ENCODE measurements around the gene MAST4.
"Not testable (repeated sequence)": the region's sequence is repeated elsewhere in the genome, so short reads cannot be mapped to it uniquely, and the experiment has no call there.

The MAST4 gene

DNA sequence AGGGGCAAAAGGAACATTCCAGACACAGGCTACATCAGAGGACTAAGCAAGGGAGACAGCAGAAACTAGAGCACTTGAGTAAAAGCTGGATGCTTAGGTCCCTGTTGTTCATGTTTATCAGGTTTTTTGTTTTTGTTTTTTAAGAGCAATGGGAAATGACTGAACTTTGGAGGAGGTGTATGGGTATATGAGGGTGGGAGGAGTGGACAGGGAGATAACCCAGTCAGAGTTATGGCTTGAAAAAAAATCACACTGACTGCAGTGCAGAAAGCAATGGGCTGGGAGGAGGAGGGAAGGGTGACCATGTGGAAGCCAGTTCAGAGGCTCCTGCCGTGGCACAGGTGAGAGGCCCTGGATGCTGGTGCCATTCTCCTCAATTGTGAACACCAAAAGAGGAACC lies 522.8 kb downstream of the MAST4 start:
- TF ChIP-seq, protein P1, sequence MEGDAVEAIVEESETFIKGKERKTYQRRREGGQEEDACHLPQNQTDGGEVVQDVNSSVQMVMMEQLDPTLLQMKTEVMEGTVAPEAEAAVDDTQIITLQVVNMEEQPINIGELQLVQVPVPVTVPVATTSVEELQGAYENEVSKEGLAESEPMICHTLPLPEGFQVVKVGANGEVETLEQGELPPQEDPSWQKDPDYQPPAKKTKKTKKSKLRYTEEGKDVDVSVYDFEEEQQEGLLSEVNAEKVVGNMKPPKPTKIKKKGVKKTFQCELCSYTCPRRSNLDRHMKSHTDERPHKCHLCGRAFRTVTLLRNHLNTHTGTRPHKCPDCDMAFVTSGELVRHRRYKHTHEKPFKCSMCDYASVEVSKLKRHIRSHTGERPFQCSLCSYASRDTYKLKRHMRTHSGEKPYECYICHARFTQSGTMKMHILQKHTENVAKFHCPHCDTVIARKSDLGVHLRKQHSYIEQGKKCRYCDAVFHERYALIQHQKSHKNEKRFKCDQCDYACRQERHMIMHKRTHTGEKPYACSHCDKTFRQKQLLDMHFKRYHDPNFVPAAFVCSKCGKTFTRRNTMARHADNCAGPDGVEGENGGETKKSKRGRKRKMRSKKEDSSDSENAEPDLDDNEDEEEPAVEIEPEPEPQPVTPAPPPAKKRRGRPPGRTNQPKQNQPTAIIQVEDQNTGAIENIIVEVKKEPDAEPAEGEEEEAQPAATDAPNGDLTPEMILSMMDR (IDR thresholded peaks at IDR 0.05; ENCODE audit: insufficient read depth, low read depth, low read length, missing control alignments) = no peak
- DNase-seq (ENCODE audit: low read depth) = no peak
- no peak overlapping the region for H3K4me3 ChIP-seq (ENCODE audit: low read length)

DNA sequence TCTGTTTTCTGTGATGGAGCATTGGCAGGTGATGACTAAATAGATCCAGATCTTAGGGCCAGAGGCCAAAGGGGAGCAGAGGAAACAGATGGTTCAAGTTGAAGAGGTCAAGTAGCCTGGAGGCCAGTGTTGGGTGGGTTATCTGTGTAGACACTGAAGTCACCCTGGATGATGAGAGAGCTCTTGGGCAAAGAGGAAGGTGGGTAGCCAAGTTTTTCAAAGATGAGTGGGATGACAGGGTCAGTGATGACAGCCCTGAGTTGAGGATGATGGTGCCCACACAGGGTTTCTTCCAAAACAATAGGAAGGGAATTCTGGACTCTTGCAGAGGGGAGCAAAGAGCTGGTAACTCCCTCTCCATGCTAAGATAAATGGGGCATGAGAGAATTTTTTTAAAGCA lies 523.8 kb downstream of the MAST4 start:
- TF ChIP-seq, protein P1 (IDR thresholded peaks at IDR 0.05; ENCODE audit: insufficient read depth, low read depth, low read length, missing control alignments) = no peak

DNA sequence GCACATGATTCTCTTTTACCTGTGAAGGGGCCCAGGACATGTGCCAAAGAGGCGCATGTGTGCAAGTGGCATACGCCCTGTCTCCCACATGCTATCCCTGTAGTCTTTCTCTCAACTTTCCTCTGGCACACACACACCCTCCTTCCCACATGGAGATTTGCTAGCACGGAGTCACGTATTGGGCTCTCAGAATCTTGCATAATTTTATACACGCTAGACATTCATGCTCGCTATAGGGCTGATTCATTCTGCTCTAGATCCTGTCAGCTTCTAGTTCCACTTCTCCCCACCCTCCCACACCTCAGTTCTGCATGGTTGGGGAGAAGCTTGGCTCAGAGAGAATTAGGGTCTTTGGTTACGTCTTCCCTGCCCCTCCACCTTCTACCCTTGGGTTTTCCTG lies 527.6 kb downstream of the MAST4 start:
- no peak overlapping the region for H3K4me3 ChIP-seq (ENCODE audit: low read length)

More for the DNA sequence above, 523.8 kb downstream of the MAST4 start:
- no peak overlapping the region for H3K4me3 ChIP-seq (ENCODE audit: low read length)
- DNase-seq (ENCODE audit: low read depth) = no peak

DNA sequence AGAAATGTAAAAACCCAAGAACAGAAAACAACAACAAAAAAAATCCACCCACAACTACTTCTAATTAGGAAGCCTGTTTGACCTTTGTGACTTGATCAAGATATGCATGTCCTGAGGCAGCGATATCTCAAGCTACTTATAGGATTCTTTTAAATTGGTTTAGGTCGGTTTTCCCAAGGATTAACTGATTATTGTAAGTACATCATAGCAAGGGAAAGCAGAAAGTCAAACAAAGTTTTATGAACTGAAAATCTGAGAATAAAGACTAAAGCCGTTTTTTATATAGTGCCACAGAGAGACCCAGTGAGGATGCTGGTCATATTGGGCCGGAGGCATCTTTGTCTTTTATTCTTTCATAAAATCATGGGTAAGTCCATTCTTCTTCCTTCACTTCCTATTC lies 528.4 kb downstream of the MAST4 start:
- TF ChIP-seq, protein P1 (IDR thresholded peaks at IDR 0.05; ENCODE audit: insufficient read depth, low read depth, low read length, missing control alignments) = no peak
- no peak overlapping the region for H3K4me3 ChIP-seq (ENCODE audit: low read length)
- DNase-seq (ENCODE audit: low read depth) = no peak

More for the DNA sequence above, 527.6 kb downstream of the MAST4 start:
- TF ChIP-seq, protein P1 (IDR thresholded peaks at IDR 0.05; ENCODE audit: insufficient read depth, low read depth, low read length, missing control alignments) = no peak
- DNase-seq (ENCODE audit: low read depth) = no peak

DNA sequence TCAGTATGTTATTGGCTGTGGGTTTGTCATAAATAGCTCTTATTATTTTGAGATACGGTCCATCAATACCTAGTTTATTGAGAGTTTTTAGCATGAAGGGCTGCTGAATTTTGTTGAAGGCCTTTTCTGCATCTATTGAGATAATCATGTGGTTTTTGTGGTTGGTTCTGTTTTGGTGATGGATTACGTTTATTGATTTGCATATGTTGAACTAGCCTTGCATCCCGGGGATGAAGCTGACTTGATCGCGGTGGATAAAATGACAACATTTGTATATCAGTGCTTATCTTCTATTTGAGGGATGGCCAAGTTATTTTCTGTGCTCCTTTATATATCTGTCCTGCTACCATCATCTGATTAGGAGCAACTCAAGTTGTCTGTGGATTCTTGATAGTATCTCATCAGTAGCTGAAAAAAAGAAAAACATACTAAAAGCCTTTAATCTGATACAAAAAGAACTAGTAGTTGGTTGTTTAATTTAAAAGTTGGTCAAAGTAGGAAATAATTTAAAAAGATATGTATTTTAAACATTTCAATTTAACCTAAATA lies 531.2 kb downstream of the MAST4 start:
- not testable (repeated sequence) for H3K4me3 ChIP-seq (ENCODE audit: low read length); DNase-seq (ENCODE audit: low read depth)

DNA sequence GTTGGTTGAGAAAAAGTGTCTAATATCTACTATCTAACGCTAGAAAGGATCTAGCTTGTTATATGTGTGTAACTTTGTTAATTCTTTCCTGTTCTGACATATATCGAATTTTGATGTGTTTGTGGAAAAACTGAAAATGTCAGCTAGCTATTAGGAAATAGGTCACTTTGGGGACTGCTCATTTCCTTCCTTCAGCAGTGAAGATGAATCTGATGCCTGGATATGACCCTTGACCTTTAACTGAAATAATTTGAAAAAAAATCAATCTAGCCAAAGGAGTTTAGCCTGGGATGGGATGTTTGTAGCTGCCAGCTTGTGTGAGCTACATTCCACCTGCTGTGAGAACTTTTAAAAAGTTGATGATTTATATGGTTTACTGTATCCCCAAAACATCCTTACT lies 533.6 kb downstream of the MAST4 start:
- TF ChIP-seq, protein P1 (IDR thresholded peaks at IDR 0.05; ENCODE audit: insufficient read depth, low read depth, low read length, missing control alignments) = no peak
- DNase-seq (ENCODE audit: low read depth) = no peak
- no peak overlapping the region for H3K4me3 ChIP-seq (ENCODE audit: low read length)

DNA sequence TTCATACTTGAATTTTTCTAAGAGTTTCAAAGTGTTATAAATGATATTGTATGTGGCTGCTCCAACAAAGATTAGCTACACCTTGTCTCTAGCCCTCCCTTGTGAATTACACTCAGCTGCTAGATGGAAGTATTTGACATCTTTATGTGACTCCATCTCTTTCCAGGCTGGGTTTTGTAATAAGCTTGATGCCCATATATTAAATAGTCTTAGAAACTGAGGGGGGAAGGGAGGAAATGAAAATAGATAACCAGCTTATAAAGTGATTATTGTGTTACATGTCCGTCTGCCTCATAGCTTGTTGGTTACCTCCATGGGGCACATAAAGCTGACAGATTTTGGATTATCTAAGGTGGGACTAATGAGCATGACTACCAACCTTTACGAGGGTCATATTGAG lies 537.0 kb downstream of the MAST4 start:
- TF ChIP-seq, protein P1 (IDR thresholded peaks at IDR 0.05; ENCODE audit: insufficient read depth, low read depth, low read length, missing control alignments) = no peak
- no peak overlapping the region for H3K4me3 ChIP-seq (ENCODE audit: low read length)
- DNase-seq (ENCODE audit: low read depth) = no peak

Measured in epithelial cell of esophagus (primary cell).